A549 (cell line): ENCODE measurements around the gene FTH1. TPM values are rescaled to one million over a fixed set of nuclear protein-coding genes. Genes with fewer than 3 reads are reported as not detected.

Experiments used
- ATAC-seq, 2 experiments: fragments of 200-7000 bp in 1 of 2; fragments of >200 bp in 1 of 2; cut with Nextera tagmentation in 1 of 2; cut with Tn5 transposase in 1 of 2; 3 replicates each; pipeline versions ENCODE4 v1.8.0 to v1.9.1; 2018 to 2020; ENCODE audit warnings: mild to moderate bottlenecking in 1 of 2, moderate library complexity in 1 of 2
- CTCF ChIA-PET: fragments of 300-600 bp; sonication (Branson Sonifier 250); formaldehyde crosslinking; extraction: SDS; loops from one replicate; lab custom pipeline; 2021; ENCODE audit warnings: antibody characterized with exemption, inconsistent platforms; lab: Yijun Ruan, JAX
- POLR2A ChIA-PET: fragments of 350-600 bp; formaldehyde crosslinking; extraction: SDS; loops from one replicate; lab custom pipeline; 2021; ENCODE audit warnings: antibody characterized with exemption, inconsistent platforms; lab: Yijun Ruan, JAX
- DNase-seq, 2 experiments: peaks; one replicate each; pipeline versions ENCODE4 v3.0.0 to v3.0.0-alpha.2; 2011 to 2016; ENCODE audit warnings: low read depth in 1 of 2, low spot score in 1 of 2
- FAIRE-seq: peaks from 2 replicates; lab custom pipeline; 2011; peaks lifted over from hg19 to GRCh38; lab: Jason Lieb, UNC
- H3K27ac ChIP-seq, 2 experiments: fragments of >200 bp; sonication (Bioruptor Twin); formaldehyde crosslinking; 3 replicates each; pipeline ENCODE4 v1.5.1; 2016 to 2017
- H3K4me1 ChIP-seq: fragments of >200 bp; sonication (Bioruptor Twin); formaldehyde crosslinking; 3 replicates; pipeline ENCODE4 v1.6.1; 2016
- H3K4me2 ChIP-seq: fragments of >200 bp; sonication (Bioruptor Twin); formaldehyde crosslinking; 3 replicates; pipeline ENCODE4 v1.6.1; 2016
- H3K4me3 ChIP-seq: fragments of >200 bp; sonication (Bioruptor Twin); formaldehyde crosslinking; 3 replicates; pipeline ENCODE4 v1.5.1; 2016
- H3K9me3 ChIP-seq: fragments of >200 bp; sonication (Bioruptor Twin); formaldehyde crosslinking; 3 replicates; pipeline ENCODE4 v1.6.1; 2016
- CBX2 ChIP-seq: fragments of 200-600 bp; sonication (generic); IDR thresholded peaks from 2 replicates; pipeline ENCODE4 v1.6.1; 2016; ENCODE audit warnings: low read depth, mild to moderate bottlenecking, borderline replicate concordance
- CTCF ChIP-seq: fragments of >200 bp; sonication (Bioruptor Twin); formaldehyde crosslinking; IDR thresholded peaks from 3 replicates; pipeline ENCODE4 v1.5.1; 2016
- EP300 ChIP-seq, 2 experiments: fragments of >200 bp; sonication (Bioruptor Twin); formaldehyde crosslinking; IDR thresholded peaks; 2 replicates in 1 of 2; 3 replicates in 1 of 2; pipeline ENCODE4 v1.6.1; 2016 to 2017
- FOSB ChIP-seq: fragments of 250-450 bp; sonication (Bioruptor Pico); IDR thresholded peaks from 2 replicates; pipeline ENCODE4 v1.5.0; 2020; ENCODE audit warnings: mild to moderate bottlenecking, moderate library complexity
- HEYL ChIP-seq: fragments of 250-450 bp; sonication (Bioruptor Pico); IDR thresholded peaks from 2 replicates; pipeline ENCODE4 v1.8.0; 2021; ENCODE audit warnings: mild to moderate bottlenecking, moderate library complexity
- HOXA7 ChIP-seq: fragments of 250-450 bp; sonication (Bioruptor Pico); IDR thresholded peaks from 2 replicates; pipeline ENCODE4 v1.5.0; 2020; ENCODE audit warnings: mild to moderate bottlenecking, moderate library complexity
- JUNB ChIP-seq: fragments of >200 bp; sonication (Bioruptor Twin); formaldehyde crosslinking; IDR thresholded peaks from 2 replicates; pipeline ENCODE4 v1.6.1; 2016
- KDM1A ChIP-seq: fragments of 200-600 bp; sonication (generic); IDR thresholded peaks from 2 replicates; pipeline ENCODE4 v1.6.1; 2016; ENCODE audit warnings: low read depth, mild to moderate bottlenecking
- KDM5A ChIP-seq: fragments of 200-600 bp; sonication (generic); IDR thresholded peaks from 2 replicates; pipeline ENCODE4 v1.6.1; 2016; ENCODE audit warnings: antibody characterized with exemption, mild to moderate bottlenecking
- PHF8 ChIP-seq: fragments of 200-600 bp; sonication (generic); IDR thresholded peaks from 2 replicates; pipeline ENCODE4 v1.6.1; 2016; ENCODE audit warnings: low read depth, mild to moderate bottlenecking, antibody characterized with exemption, moderate library complexity, borderline replicate concordance
- RNF2 ChIP-seq: fragments of 200-600 bp; sonication (generic); IDR thresholded peaks from 2 replicates; pipeline ENCODE4 v1.6.1; 2016; ENCODE audit warnings: low read depth, mild to moderate bottlenecking, antibody characterized with exemption, moderate library complexity, borderline replicate concordance
- SREBF2 ChIP-seq: fragments of 450-650 bp; IDR thresholded peaks from 2 replicates; pipeline ENCODE4 v1.6.1; 2014; ENCODE audit warnings: mild to moderate bottlenecking, moderate library complexity
- ZFP36 ChIP-seq: fragments of 450-650 bp; IDR thresholded peaks from 2 replicates; pipeline ENCODE4 v1.6.1; 2014; ENCODE audit warnings: borderline replicate concordance; ENCODE audit not compliant: partially characterized antibody
- ZSCAN20 ChIP-seq: fragments of 250-450 bp; sonication (Bioruptor Pico); IDR thresholded peaks from 2 replicates; pipeline ENCODE4 v1.8.0; 2022; ENCODE audit warnings: mild to moderate bottlenecking, moderate library complexity
- WGBS: methylation state at CpG from one replicate; pipeline ENCODE4 v1.1.6; 2017; ENCODE audit errors: missing lambda C conversion rate; 5-methylcytosine and 5-hydroxymethylcytosine counted together
- polyA plus RNA-seq, 4 experiments: library from polyadenylated mRNA; depleted of rRNA in 3 of 4; stranded (reverse); fragments of >200 nt; fragmentation: RNase III in 1 of 4; extraction: RNeasy Plus Mini Kit Qiagen cat#74134 plus additional on column Dnase treatment in 1 of 4; gene quantifications; 2 replicates in 3 of 4; 3 replicates in 1 of 4; pipeline ENCODE4 v1.2.3, GENCODE V29; 2011 to 2017

Gene FTH1
- polyA plus RNA-seq, 2 of the 4 experiments (the other 2 are of a cell fraction): 2,791 to 13,747 TPM

- WGBS: 92% methylated on average over 3 of the region's 3 CpGs
These were observed 6.9 kb downstream of the FTH1 start for GRCh38 chr11:61960532-61960931.

GRCh38 chr11:61959678-61960077, 7.8 kb downstream of the FTH1 start:
- TF ChIP-seq CBX2: no peak
- no peak overlapping the region for H3K4me3 ChIP-seq
- no peak for ATAC-seq
- 95% methylated on average over 6 of the region's 6 CpGs for WGBS
- peak overlapping the region; percentile 97 to 99; a peak in 4 of 6 replicates for H3K27ac ChIP-seq
- no peaks in the 10 kb centered on the region for H3K9me3 ChIP-seq
- POLR2A ChIA-PET: interaction anchor here (0.8 kb wide), 1 partner anchor 8 kb away, joined by 3 read pairs; the partner anchor contains the start of gene FTH1
- CTCF ChIA-PET: interaction anchor here (0.6 to 8.0 kb wide), 8 partner anchors 9 to 163 kb away, joined by 3 to 101 read pairs (median 6); partner anchors contain the start of gene BEST1
- peaks cover 61% of the 10 kb centered on the region for H3K4me1 ChIP-seq
- H3K4me2 ChIP-seq: no peak overlapping the region
- FAIRE-seq: no peak
- no peak for DNase-seq

More at GRCh38 chr11:61960532-61960931, 6.9 kb downstream of the FTH1 start:
- no peak for TF ChIP-seq FOSB
- no peak for TF ChIP-seq ZFP36
- TF ChIP-seq SREBF2: no peak
- no peak for TF ChIP-seq HEYL (CRISPR knock-in tag)
- no peak for TF ChIP-seq HOXA7 (CRISPR knock-in tag)
- TF ChIP-seq KDM1A: no peak
- TF ChIP-seq CTCF: no peak
- TF ChIP-seq RNF2: no peak
- FAIRE-seq: no peak
- peaks cover 52% of the 10 kb centered on the region for H3K4me1 ChIP-seq
- no peaks in the 10 kb centered on the region for H3K9me3 ChIP-seq
- H3K4me2 ChIP-seq: no peak overlapping the region
- ChIA-PET POLR2A (interaction anchor here (4.6 kb wide), 1 partner anchor 12 kb away, joined by 66 read pairs; no protein-coding TSS in a partner anchor), CTCF (interaction anchor here (1.3 to 8.0 kb wide), 8 partner anchors 8 to 148 kb away, joined by 3 to 101 read pairs (median 17); partner anchors contain the start of gene BEST1)
- H3K4me3 ChIP-seq: no peak overlapping the region
- DNase-seq: no peak
- peak overlapping the region; percentile 97 to 99; a peak in 4 of 6 replicates for H3K27ac ChIP-seq
- ATAC-seq: peak in 1 of 2 experiments; percentile 1; a peak in 3 of 6 replicates

- Histone ChIP-seq H3K4me1 (peaks cover 62% of the 10 kb centered on the region), H3K4me2 (peak overlapping the region; percentile 35; the same call in 2 of the 3 replicates), H3K4me3 (no peak overlapping the region), H3K27ac (peak overlapping the region; percentile 97 to 99; a peak in 5 of 6 replicates), H3K9me3 (no peaks in the 10 kb centered on the region)
- ChIA-PET POLR2A (interaction anchor here (0.8 kb wide), 1 partner anchor 8 kb away, joined by 3 read pairs; the partner anchor contains the start of gene FTH1), CTCF (interaction anchor here (0.6 to 8.0 kb wide), 6 partner anchors 9 to 162 kb away, joined by 3 to 101 read pairs (median 4); partner anchors contain the start of gene BEST1)
- 52% methylated on average over 2 of the region's 2 CpGs for WGBS
- ATAC-seq: no peak
- no peak for TF ChIP-seq CBX2
- no peak for TF ChIP-seq FOSB
- TF ChIP-seq JUNB: no peak
- no peak for TF ChIP-seq PHF8
- no peak for TF ChIP-seq KDM5A
- no peak for TF ChIP-seq EP300 (IDR thresholded peaks at IDR 0.05)
- no peak for FAIRE-seq
- DNase-seq: no peak
These were observed 8.3 kb downstream of the FTH1 start for GRCh38 chr11:61959114-61959513.

- no peak for FAIRE-seq
- DNase-seq: no peak
- 82% methylated on average over 3 of the region's 3 CpGs for WGBS
- Histone ChIP-seq H3K4me1 (peaks cover 62% of the 10 kb centered on the region), H3K9me3 (no peaks in the 10 kb centered on the region), H3K4me2 (peak overlapping the region; percentile 35; the same call in 2 of the 3 replicates), H3K4me3 (no peak overlapping the region)
- ChIA-PET CTCF (interaction anchor here (1.2 to 8.0 kb wide), 6 partner anchors 9 to 162 kb away, joined by 3 to 101 read pairs (median 6); partner anchors contain the start of gene BEST1), POLR2A (interaction anchor here (0.8 kb wide), 1 partner anchor 9 kb away, joined by 3 read pairs; the partner anchor contains the start of gene FTH1)
- no peak for ATAC-seq
- no peak for TF ChIP-seq EP300 (IDR thresholded peaks at IDR 0.05)
- TF ChIP-seq CBX2: no peak
- no peak for TF ChIP-seq ZSCAN20 (CRISPR knock-in tag)
- TF ChIP-seq, all 56 proteins: peak for 0
- H3K27ac ChIP-seq: peak overlapping the region; percentile 97 to 99; a peak in 5 of 6 replicates
These were observed 8.8 kb downstream of the FTH1 start for GRCh38 chr11:61958590-61958989.
